ENCODE data around the gene ISLR. TPM values are rescaled to one million over a fixed set of nuclear protein-coding genes. Genes with fewer than 3 reads are reported as not detected.

Gene ISLR
- polyA plus RNA-seq, 1 donor from 2014 or later, result not detected

- Histone ChIP-seq H3K36me3 (ENCODE audit: insufficient read depth, low read length) (no peaks in the 10 kb centered on the region), H3K27me3 (ENCODE audit: insufficient read depth, low read depth, low read length) (no peaks in the 10 kb centered on the region), H3K79me2 (replicated peaks; ENCODE audit: insufficient read depth, low read length) (no peaks in the 10 kb centered on the region), H4K20me1 (ENCODE audit: insufficient read depth) (no peaks in the 10 kb centered on the region), H2AFZ (ENCODE audit: low read depth, low read length) (no peak overlapping the region), H3K9ac (ENCODE audit: low read length) (no peak overlapping the region), H3K9me3 (ENCODE audit: low read length) (no peaks in the 10 kb centered on the region), H3F3A (ENCODE audit: insufficient read depth, low read length, poor library complexity, severe bottlenecking) (no peaks in the 10 kb centered on the region), H3K4me3 (ENCODE audit: low read length) (no peak overlapping the region), H3K4me2 (ENCODE audit: low read length) (no peak overlapping the region), H3K9me2 (ENCODE audit: insufficient read depth, low read length) (no peaks in the 10 kb centered on the region), H3K27ac (ENCODE audit: low read length) (no peak overlapping the region)
- no peak for TF ChIP-seq SMC3 (conservative IDR thresholded peaks at IDR 0.05; ENCODE audit: poor library complexity)
- TF ChIP-seq, protein P1, sequence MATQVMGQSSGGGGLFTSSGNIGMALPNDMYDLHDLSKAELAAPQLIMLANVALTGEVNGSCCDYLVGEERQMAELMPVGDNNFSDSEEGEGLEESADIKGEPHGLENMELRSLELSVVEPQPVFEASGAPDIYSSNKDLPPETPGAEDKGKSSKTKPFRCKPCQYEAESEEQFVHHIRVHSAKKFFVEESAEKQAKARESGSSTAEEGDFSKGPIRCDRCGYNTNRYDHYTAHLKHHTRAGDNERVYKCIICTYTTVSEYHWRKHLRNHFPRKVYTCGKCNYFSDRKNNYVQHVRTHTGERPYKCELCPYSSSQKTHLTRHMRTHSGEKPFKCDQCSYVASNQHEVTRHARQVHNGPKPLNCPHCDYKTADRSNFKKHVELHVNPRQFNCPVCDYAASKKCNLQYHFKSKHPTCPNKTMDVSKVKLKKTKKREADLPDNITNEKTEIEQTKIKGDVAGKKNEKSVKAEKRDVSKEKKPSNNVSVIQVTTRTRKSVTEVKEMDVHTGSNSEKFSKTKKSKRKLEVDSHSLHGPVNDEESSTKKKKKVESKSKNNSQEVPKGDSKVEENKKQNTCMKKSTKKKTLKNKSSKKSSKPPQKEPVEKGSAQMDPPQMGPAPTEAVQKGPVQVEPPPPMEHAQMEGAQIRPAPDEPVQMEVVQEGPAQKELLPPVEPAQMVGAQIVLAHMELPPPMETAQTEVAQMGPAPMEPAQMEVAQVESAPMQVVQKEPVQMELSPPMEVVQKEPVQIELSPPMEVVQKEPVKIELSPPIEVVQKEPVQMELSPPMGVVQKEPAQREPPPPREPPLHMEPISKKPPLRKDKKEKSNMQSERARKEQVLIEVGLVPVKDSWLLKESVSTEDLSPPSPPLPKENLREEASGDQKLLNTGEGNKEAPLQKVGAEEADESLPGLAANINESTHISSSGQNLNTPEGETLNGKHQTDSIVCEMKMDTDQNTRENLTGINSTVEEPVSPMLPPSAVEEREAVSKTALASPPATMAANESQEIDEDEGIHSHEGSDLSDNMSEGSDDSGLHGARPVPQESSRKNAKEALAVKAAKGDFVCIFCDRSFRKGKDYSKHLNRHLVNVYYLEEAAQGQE (IDR thresholded peaks at IDR 0.05; ENCODE audit: borderline replicate concordance), result no peak
- TF ChIP-seq EP300 (conservative IDR thresholded peaks at IDR 0.05; ENCODE audit: poor library complexity, severe bottlenecking), result no peak
- TF ChIP-seq EZH2 (IDR thresholded peaks at IDR 0.05; ENCODE audit: borderline replicate concordance, insufficient read depth, low read length, poor library complexity, severe bottlenecking), result no peak
- TF ChIP-seq TAF1 (IDR thresholded peaks at IDR 0.05; ENCODE audit: low read depth), result no peak
- no peak for TF ChIP-seq MXI1 (conservative IDR thresholded peaks at IDR 0.05; ENCODE audit: poor library complexity, severe bottlenecking)
- no peak for TF ChIP-seq POLR2AphosphoS5 (IDR thresholded peaks at IDR 0.05)
- TF ChIP-seq, protein P2, sequence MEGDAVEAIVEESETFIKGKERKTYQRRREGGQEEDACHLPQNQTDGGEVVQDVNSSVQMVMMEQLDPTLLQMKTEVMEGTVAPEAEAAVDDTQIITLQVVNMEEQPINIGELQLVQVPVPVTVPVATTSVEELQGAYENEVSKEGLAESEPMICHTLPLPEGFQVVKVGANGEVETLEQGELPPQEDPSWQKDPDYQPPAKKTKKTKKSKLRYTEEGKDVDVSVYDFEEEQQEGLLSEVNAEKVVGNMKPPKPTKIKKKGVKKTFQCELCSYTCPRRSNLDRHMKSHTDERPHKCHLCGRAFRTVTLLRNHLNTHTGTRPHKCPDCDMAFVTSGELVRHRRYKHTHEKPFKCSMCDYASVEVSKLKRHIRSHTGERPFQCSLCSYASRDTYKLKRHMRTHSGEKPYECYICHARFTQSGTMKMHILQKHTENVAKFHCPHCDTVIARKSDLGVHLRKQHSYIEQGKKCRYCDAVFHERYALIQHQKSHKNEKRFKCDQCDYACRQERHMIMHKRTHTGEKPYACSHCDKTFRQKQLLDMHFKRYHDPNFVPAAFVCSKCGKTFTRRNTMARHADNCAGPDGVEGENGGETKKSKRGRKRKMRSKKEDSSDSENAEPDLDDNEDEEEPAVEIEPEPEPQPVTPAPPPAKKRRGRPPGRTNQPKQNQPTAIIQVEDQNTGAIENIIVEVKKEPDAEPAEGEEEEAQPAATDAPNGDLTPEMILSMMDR (IDR thresholded peaks at IDR 0.05; ENCODE audit: poor library complexity, severe bottlenecking), result no peak
- no peak for TF ChIP-seq RAD21 (conservative IDR thresholded peaks at IDR 0.05)
Observed at GRCh38 chr15:74193299-74193718, 19.8 kb downstream of the ISLR start.

DNA sequence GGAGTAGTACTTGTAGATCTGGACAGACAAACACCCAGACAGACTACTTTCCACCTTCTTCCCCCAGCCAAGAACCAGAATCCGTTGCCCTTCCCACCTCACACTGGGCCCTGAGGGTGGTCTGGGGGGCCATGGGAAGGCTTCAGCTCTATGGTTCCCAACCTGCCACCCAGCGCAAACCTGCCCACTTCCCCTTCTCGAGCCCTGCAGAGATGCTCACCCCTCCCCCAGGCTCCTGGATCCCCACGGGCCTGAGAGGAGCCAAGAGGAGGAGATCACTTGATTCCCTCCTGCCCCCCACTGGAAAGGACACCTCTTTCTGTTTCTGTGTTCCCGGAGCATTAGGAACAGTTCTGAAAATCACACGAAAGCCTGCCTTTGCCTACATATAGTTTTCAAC, 20.4 kb downstream of the ISLR start:
- Histone ChIP-seq H3K9me2 (ENCODE audit: insufficient read depth, low read length) (no peaks in the 10 kb centered on the region), H3K4me3 (ENCODE audit: low read length) (no peak overlapping the region), H3K4me2 (ENCODE audit: low read length) (no peak overlapping the region), H3K9me3 (ENCODE audit: low read length) (no peaks in the 10 kb centered on the region), H3K27ac (ENCODE audit: low read length) (no peak overlapping the region), H3K36me3 (ENCODE audit: insufficient read depth, low read length) (no peaks in the 10 kb centered on the region), H3K79me2 (replicated peaks; ENCODE audit: insufficient read depth, low read length) (no peaks in the 10 kb centered on the region), H3K9ac (ENCODE audit: low read length) (no peak overlapping the region), H4K20me1 (ENCODE audit: insufficient read depth) (no peaks in the 10 kb centered on the region), H3K27me3 (ENCODE audit: insufficient read depth, low read depth, low read length) (no peaks in the 10 kb centered on the region), H3F3A (ENCODE audit: insufficient read depth, low read length, poor library complexity, severe bottlenecking) (no peaks in the 10 kb centered on the region), H2AFZ (ENCODE audit: low read depth, low read length) (no peak overlapping the region)
- TF ChIP-seq TAF1 (IDR thresholded peaks at IDR 0.05; ENCODE audit: low read depth) (no peak), POLR2AphosphoS5 (IDR thresholded peaks at IDR 0.05) (no peak), SMC3 (conservative IDR thresholded peaks at IDR 0.05; ENCODE audit: poor library complexity) (no peak), EZH2 (IDR thresholded peaks at IDR 0.05; ENCODE audit: borderline replicate concordance, insufficient read depth, low read length, poor library complexity, severe bottlenecking) (no peak), EP300 (conservative IDR thresholded peaks at IDR 0.05; ENCODE audit: poor library complexity, severe bottlenecking) (no peak), MXI1 (conservative IDR thresholded peaks at IDR 0.05; ENCODE audit: poor library complexity, severe bottlenecking) (no peak), RAD21 (conservative IDR thresholded peaks at IDR 0.05) (no peak)
- TF ChIP-seq, protein P1 (IDR thresholded peaks at IDR 0.05; ENCODE audit: borderline replicate concordance), result no peak
- TF ChIP-seq, protein P2 (IDR thresholded peaks at IDR 0.05; ENCODE audit: poor library complexity, severe bottlenecking), result no peak

All from neural cell (in vitro differentiated cells).